ENCODE data around the gene METTL14.

The METTL14 gene

DNA sequence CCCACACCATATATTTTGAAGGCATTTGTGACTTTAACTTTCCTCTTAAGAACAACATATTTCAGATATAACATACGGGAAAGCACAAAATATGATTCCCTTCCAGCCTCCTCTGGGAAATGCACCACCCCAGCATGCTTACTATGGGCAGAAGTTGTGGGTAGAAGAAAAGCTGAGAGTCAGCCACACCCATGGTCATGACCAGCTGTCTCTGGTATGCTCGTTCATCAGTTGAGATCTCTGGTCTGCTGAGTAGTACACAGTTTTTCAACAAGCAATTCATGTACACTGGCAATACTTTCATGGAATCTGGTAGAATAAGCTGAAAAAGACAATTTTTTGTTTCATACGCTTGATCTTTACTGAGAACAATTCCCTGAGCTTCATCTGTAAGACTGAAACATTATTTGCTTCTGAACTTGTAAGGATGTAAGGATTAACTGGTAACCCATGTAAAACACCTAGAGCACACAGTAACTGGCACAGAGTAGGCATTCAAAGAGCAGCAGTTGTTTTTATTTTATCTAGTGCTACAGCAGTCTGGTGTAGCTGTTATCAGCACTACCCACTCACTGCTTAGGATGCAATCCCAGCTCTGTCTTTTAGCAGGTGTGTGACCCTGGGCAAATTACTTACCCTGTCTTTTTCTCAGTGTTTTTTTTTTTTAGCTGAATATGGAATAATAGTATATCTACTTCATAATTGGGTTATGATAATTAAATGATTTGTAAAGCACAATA lies 47.6 kb downstream of the METTL14 start:
- DNase-seq (ENCODE audit: low read depth in 2 of 3, low spot score in 1 of 3), result no peak

DNA sequence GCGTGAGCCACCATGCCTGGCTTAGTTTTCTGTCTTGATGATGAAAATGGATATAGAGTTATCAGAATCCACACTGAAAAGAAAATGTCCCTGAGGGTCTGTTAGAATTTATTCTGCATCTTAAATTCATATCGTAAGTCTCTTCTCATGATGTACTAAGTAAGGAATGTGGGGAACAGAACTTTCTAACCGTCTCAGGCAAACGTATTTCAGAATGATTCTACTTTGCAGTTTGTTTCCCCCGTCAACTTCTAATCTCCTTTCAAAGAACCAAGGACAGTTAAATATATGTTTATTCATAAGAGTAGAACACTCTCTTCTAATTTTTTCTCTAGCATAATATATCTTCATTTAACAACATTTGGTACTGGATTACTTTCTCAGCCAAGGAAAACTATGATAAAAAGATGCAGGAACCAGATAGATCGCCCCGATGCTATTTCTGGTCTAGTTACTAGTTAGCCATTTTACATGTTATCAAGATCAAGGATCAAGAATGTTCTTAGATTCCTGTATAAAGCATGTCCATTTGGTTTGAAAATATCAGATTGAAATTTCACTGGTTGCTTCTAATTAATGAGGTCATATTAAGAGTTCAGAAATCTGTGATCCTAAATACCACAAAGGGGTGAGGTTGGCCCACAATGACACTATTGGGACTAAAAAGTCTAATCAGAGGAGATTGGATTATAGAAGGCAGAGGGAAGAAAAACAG lies 49.5 kb downstream of the METTL14 start:
- DNase-seq (ENCODE audit: low read depth in 2 of 3, low spot score in 1 of 3), result no peak

DNA sequence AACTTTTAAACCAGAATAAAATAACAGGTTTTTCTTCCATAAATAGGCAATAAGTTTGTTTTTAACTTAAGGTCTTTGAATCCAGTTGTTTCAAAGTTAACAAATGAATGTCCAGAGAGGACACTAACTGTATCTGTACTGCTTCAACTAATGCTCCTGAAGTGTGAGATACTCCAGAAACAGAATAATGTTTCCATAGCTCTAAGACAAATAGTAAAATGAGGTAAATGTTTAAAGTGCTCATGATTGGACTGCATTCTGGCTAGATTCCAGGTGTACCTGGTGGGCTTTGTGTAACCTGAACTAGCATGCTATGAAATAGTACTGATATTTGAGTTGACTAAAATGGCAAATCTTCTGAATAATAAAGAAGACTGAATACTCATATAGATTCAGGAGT lies 51.7 kb downstream of the METTL14 start:
- no peak for DNase-seq (ENCODE audit: low read depth in 2 of 3, low spot score in 1 of 3)

DNA sequence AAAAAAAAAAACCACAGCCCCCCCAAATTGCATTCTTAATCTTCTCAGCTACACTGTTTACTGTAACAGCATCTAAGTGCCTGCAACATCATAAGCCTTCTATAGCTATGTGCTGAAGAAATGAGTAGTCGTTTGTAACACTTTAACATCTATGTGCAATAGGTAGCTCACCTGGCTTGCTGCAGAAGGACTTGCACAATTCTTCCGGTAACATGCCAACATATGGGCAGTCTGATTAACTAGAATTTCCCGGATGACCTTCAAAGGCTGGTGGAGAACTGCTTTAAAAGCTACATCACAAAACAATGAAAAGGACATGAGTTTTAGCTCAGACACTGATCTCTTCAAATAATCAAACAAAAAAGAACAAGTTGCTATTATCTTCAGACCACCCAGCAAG lies 52.9 kb downstream of the METTL14 start:
- DNase-seq (ENCODE audit: low read depth in 2 of 3, low spot score in 1 of 3), result no peak

DNA sequence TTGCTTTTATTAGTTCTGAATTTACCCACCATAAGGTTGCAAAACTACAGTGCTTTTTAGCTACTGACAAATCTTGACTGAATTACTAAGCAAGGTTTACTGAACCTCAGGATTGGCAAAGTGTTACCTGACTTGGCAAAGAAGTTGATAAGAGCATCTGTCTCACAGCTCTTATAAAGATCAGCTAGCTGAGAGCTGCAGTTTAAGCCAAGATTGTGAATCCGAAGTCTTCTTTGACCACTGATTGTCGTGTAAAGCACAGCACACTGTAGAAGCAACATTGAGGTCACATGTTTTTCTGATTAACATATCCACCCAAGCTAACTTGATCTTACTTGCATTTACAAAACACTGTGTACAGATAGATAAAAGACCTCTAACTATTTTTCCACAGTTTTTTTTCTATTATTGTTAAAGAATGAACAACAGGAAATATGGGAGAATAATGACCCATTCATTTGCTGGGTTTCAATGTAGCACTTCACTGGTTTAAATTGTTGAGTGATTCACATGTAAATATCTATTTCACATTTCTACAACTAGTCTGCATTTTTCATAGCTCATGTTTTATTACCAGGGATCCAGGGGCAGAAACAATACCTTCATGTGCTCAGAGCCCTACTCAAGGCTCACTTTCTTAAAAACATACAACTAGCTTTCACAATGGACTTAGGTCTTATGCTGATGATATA lies 54.0 kb downstream of the METTL14 start:
- no peak for DNase-seq (ENCODE audit: low read depth in 2 of 3, low spot score in 1 of 3)

DNA sequence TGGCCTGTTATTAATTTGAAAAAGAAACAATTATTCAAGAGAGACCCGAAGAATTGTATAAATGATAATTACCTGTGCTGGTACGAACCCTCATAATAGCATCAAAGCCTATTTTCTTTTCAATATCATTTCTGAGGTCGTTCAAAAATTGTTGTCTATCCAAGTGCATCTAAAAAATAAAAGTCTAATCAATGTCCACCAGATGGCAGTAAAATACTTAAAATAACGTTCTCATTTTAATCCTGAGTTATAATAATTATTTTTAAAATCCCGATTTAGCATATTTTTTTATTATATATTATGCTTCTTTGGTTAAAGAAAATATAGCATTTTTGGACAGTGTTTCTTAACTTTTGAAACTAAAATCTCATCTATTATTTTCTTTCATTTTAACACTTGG lies 55.7 kb downstream of the METTL14 start:
- DNase-seq (ENCODE audit: low read depth in 2 of 3, low spot score in 1 of 3), result no peak

DNA sequence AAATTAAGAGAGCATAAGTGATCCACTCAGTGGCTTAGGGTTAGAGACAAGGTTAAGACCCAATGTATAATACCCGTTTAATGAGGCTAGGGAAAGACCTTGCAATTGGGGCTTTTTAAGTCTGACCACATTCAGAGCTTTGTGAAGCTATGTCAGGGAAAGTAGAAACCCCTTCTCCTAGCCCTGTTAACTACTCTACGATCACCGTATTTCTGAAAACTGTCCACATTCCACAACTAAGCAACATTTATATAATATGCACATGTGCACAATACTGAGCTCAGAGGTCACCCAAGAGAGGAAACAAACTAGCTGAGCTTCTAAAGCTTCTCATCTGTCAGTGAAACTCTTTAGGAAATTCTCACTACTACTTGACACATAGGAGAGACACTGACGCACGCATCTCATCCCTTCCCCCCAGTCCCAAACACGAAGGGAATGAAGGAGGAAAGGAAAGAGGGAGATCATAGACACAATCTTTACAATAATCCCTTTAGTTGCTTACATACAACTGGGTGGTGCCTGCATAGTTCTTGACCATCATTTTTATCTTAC lies 56.2 kb downstream of the METTL14 start:
- no peak for DNase-seq (ENCODE audit: low read depth in 2 of 3, low spot score in 1 of 3)

DNA sequence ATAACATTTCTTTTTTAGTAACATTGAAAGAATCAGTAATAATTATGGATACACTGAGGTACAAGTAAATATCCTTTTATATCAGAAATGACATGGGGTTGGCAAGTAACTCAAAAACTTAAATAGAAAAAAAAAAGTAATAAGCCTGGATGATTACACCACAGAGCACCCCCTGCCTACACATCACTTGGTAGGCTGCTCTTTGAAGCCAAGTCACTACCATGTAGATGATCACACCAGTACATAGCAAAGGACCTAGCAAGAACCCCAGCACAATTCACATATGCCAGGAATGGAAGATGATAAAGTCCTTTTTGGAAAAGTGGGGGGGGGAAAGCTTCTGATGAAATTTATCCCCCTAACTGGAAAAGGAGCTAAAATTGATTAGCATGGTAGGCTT lies 56.9 kb downstream of the METTL14 start:
- no peak for DNase-seq (ENCODE audit: low read depth in 2 of 3, low spot score in 1 of 3)

DNA sequence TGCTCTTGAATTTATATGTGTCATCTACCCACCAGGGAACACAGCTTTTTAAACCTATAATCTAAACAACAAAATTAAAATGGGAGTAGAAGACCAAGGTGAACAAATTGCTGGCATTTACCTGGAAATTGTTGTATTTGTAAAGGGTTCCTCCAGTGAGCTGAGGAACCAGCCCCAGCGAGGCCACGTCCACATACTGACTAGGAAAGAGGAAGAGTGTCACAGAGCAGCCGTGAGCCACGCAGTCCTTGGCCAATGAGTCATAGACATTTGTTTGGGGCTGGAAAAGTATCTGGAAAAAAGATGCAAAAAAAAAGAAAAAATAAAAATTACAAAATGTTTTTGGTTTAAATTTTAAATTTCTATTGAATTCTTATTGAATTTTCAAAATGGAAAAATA lies 58.7 kb downstream of the METTL14 start:
- DNase-seq (ENCODE audit: low read depth in 2 of 3, low spot score in 1 of 3), result no peak

DNA sequence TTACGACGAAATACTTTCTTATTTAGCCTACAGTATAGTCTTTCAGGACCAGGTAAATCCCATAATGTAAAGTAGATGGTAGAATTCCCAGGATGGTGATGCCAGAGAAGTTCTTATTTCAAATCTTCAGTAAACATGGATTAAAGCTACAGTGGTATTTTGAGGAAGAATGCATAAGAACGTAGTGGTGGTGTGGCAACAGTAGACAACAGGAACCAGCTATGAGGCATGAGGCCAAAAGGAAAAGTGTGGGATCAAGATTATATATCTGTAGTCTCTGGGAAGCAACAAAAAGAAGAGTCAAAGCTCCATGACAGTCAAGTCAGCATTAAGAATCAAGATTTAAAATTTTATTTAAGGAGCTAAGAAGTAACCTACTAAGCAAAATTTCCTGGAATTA lies 60.2 kb downstream of the METTL14 start:
- no peak for DNase-seq (ENCODE audit: low read depth in 2 of 3, low spot score in 1 of 3)

DNA sequence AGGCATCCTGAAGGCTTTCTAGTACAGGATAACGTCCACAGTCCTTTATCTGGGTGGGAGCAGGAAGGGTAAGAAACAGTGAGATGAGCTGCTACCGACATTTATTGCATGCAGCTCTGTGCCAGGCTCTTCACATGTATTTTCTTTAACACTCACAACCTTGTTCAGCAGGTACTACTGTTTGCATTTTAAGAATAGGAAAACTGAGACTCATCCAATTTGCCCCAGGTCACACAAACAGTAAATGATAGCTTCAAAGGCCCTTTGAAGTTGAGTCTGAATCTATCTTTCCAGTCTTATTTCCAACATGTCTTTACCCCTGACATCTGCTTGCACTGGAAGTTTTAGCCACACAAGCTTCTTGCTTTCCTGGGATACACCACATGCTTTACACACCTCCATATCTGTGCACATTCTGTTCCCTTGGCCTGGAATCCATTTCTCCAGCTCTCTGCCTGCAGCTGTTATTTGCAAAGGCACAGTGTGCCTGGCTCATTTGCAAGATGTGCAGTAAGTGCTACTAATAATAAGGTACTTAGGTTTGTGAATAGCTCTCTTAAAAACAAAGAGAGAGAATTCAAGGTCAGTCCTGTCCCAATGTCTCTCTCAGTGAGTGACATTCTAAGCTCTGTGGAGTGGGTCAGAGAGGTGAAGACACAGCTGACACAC lies 61.2 kb downstream of the METTL14 start:
- no peak for DNase-seq (ENCODE audit: low read depth in 2 of 3, low spot score in 1 of 3)

DNA sequence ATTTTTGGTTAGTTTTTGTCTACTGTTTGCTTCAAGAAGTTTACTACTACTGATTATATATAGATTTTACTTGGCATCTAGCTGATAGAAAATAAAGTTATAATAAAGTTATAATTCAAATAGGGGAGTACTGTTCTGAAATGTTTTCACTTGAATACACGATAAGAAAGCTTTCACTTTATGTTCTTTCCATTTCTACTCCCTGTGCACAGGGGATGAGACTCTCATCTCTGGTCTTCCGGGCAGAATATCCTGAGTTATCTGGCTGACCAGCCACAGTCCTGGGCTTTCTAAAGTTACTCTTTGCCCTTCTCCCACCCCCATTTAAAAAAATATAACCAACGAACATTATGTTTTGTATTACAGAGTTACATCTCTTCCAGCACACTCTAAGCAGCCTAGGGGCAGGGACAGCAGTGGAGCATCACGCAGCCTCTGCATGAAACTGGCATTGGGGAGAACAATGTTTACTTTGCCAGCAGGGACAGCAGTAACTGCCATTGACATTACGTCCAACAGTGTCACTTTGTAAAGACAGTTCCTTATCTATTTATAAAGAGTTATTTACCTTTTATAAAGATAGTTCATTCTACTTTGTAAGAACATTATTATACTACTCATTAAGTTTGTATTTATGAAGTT lies 64.3 kb downstream of the METTL14 start:
- no peak for DNase-seq (ENCODE audit: low read depth in 2 of 3, low spot score in 1 of 3)

DNA sequence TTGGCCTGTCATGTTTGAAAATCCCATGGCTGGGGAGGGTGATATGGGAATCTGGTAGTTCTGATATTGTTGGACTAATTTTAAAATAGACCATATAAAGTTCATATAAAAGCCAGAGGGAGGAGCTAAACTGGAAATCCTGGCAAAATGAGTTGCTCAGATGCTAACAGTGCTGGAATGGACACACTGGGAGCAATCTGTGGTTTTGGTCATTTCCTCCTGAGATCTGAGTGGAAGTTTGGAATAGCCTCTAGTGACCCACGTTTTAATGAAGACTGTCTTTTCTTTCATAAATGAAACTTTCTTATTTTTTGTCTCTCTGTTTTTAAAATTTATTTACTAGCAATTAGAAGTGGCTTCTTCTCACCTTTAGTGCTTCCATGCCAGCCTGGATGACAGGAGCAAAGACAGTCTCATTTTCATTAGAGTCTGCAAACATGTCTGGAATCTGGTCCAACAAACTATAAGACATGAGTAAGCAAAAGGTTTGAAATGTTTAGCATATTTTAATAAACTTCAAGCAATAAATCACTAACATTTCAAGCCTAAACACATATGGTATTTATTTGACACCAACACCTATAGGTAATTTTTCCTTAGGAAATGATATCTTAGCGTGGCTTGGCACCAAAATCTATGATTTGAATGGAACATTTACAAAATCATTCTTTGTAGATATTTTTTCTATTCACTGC lies 66.6 kb downstream of the METTL14 start:
- no peak for DNase-seq (ENCODE audit: low read depth in 2 of 3, low spot score in 1 of 3)

DNA sequence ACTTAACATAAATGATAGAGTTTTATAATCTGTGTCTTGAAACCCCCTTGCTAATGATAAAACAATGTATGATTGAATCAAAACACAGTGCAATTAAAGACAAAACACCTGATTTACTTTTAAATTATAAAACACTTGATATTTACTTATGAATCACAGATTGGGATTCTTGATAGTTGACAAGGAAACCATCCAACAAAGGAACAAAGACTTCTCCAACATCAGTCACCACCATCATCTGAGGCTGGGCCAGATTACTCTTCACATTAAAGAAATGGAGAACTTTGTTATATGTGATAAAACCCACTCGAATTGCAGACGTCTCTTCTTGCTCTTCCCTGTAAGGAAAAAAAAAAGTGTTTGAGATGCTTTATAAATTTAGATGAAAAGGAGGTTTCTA lies 67.4 kb downstream of the METTL14 start:
- no peak for DNase-seq (ENCODE audit: low read depth in 2 of 3, low spot score in 1 of 3)

DNA sequence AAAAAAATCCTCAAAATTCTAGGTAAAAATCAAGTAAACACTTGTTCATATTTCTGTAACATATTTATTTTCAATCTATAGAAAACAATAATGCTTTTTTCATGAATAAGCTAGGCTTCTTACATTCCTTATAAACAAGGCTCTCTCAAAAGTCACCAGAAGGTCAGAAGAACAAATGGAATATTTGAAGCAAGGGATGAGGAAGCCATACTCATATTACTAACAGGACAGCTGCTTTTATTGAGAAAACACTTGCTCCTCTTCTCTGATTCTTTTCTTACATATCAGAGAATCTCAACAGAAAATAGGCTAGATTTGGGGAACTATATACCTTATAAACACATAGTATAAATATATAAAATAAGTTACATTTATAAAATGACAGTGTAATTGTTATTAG lies 67.9 kb downstream of the METTL14 start:
- DNase-seq (ENCODE audit: low read depth in 2 of 3, low spot score in 1 of 3), result no peak

DNA sequence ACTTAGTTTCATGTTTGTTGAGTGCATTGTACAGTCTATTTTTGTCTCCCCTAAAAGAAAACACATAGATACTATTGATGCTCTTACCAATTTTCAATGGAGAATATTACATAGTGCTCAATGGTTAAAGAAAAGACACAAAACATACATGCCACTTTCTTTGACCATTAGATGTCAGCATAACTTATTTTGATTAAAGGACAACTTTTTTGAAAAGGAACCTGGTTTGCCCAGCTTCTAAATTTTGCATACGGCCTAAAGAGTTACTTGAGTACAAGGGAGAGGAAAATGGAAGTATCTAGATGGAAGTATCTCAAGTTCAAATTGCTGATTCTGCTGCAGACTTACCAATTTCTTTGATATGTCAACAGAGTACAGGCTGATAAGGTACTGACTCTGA lies 68.5 kb downstream of the METTL14 start:
- DNase-seq (ENCODE audit: low read depth in 2 of 3, low spot score in 1 of 3), result no peak

DNA sequence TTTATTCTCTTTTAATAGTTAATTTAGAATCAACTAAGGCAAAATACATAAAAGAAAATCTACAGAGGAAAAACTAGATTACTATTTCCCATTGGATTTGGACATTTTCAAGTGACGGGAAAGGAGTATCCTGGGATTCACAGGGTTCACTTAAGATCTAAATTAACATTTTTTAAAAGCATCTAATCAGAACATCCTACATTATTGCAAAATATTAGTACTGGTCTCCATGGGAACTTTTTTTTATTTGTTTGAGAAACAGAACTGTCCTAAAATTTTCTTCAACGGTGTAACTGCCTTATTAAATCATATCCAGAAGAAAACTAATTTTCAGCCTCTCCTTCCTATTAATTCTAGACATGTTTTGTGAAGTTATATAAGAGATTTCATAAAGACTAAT lies 69.7 kb downstream of the METTL14 start:
- no peak for DNase-seq (ENCODE audit: low read depth in 2 of 3, low spot score in 1 of 3)

DNA sequence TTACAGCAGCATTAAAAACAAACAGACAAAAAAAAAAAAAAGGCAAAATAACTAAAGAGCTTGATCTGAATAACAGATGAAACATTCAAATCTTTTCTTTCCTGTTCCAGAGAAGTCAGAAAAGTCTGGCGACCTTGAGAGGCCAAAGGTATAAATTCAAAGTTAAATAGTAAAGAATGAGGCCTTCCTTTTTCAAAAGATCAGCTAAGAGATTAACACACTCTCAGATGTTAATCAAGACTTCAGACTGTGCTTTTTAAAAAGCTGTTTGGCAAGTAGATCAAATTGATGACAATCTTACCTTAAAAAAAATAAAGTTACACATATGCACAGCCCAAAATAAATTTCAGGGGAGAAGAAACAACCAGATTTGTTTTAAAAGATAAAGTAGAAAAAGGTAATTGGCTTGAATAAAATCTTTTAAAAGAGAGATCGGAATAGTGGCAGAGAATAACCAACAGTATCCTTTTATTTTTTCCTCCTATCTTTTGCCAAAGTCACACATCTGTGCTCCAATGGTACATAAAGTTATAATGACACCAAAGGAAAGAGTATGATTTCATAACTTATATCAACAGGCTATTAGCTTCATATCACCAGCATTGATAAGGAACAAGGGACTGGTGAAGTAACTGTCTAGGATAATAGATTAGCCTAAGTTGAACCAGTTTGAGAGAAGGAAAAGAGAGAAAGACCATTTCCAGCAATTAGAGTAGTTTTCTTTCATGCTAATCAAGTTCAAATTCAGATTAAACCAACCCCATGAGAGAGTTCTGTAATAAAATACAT lies 70.4 kb downstream of the METTL14 start:
- DNase-seq (ENCODE audit: low read depth in 2 of 3, low spot score in 1 of 3), result no peak

DNA sequence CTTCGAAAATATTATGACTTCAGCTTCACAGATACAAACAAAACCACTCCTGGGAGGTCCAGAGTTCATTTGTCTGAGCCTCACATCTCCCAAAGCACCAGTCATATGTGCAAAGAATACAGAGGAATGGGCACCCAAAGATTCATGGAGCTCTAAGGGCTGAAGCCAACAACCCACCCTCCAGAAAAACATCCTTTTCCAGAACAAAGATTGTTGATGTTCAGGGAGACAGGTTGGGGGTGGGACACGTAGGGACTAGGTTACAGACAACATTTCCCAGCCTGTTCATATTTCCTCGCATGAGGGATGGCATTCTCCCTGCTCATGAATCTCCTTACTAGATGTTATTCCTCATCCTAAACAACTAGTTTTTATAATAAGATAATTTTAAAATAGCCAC lies 71.2 kb downstream of the METTL14 start:
- DNase-seq (ENCODE audit: low read depth in 2 of 3, low spot score in 1 of 3), result no peak

DNA sequence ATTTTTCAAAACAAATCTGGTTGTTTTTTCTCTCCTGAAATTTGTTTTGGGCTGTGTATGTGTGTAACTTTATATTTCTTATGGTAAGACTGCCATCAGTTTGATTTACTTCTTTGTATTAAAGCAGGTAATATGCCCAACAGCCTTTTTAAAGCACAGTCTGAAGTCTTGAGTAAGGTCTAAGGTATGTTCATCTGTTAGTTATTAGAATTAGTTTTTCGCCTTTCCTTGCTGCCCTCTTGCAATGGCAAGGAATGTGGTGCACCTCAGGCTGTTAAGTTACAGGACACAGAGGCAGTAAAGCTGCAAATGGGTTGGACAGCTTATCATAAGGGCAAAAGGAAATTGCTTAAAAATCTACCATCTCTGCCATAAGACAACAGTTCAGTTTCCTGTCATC lies 71.8 kb downstream of the METTL14 start:
- DNase-seq (ENCODE audit: low read depth in 2 of 3, low spot score in 1 of 3), result no peak
